Hepatocyte (in vitro differentiated cells): ENCODE data around the gene STX5. TPM values are rescaled to one million over a fixed set of nuclear protein-coding genes. Genes with fewer than 3 reads are reported as not detected.

Experiments
- DNase-seq: peaks from one replicate; pipeline ENCODE4 v3.0.0-alpha.2; 2016; ENCODE audit warnings: low spot score
- H2AFZ ChIP-seq: fragments of 200-600 bp; sonication (generic); 2 replicates; pipeline ENCODE4 v1.6.0; 2016; ENCODE audit warnings: antibody characterized with exemption, mild to moderate bottlenecking
- H3K27ac ChIP-seq: fragments of 200-600 bp; sonication (generic); 2 replicates; pipeline ENCODE4 v1.5.1; 2016; ENCODE audit warnings: mild to moderate bottlenecking
- H3K27me3 ChIP-seq: fragments of 200-600 bp; sonication (generic); 2 replicates; pipeline ENCODE4 v1.6.1; 2016
- H3K36me3 ChIP-seq: fragments of 200-600 bp; sonication (generic); replicated peaks from 2 replicates; pipeline ENCODE4 v1.5.1; 2016; ENCODE audit warnings: low read depth; ENCODE audit not compliant: insufficient read depth
- H3K4me1 ChIP-seq: fragments of 200-600 bp; sonication (generic); 2 replicates; pipeline ENCODE4 v1.5.1; 2016; ENCODE audit warnings: mild to moderate bottlenecking, moderate library complexity; ENCODE audit not compliant: insufficient read depth
- H3K4me2 ChIP-seq: fragments of 200-600 bp; sonication (generic); 2 replicates; pipeline ENCODE4 v1.6.0; 2016
- H3K4me3 ChIP-seq: fragments of 200-600 bp; sonication (generic); 2 replicates; pipeline ENCODE4 v1.5.1; 2016; ENCODE audit warnings: mild to moderate bottlenecking
- H3K79me2 ChIP-seq: fragments of 200-600 bp; sonication (generic); 2 replicates; pipeline ENCODE4 v1.6.0; 2017; ENCODE audit warnings: mild to moderate bottlenecking
- H3K9me2 ChIP-seq: fragments of 200-600 bp; sonication (generic); replicated peaks from 2 replicates; pipeline ENCODE4 v1.6.0; 2017; ENCODE audit warnings: mild to moderate bottlenecking; ENCODE audit not compliant: insufficient read depth
- H3K9me3 ChIP-seq: fragments of 200-600 bp; sonication (generic); 2 replicates; pipeline ENCODE4 v1.5.1; 2016; ENCODE audit warnings: low read depth, mild to moderate bottlenecking
- H4K20me1 ChIP-seq: fragments of 200-600 bp; sonication (generic); 2 replicates; pipeline ENCODE4 v1.6.0; 2016; ENCODE audit warnings: mild to moderate bottlenecking; ENCODE audit not compliant: insufficient read depth, poor library complexity, severe bottlenecking
- EZH2 ChIP-seq: fragments of 200-600 bp; sonication (generic); IDR thresholded peaks from 2 replicates; pipeline ENCODE4 v1.6.1; 2016; ENCODE audit warnings: antibody characterized with exemption, mild to moderate bottlenecking, borderline replicate concordance
- EZH2phosphoT487 ChIP-seq: fragments of 200-600 bp; sonication (generic); IDR thresholded peaks from one replicate; pipeline ENCODE4 v1.6.1; 2018; ENCODE audit warnings: antibody characterized with exemption, mild to moderate bottlenecking, low read depth, moderate library complexity; ENCODE audit not compliant: unreplicated experiment, severe bottlenecking
- WGBS: methylation state at CpG from one replicate; pipeline ENCODE4 v1.1.6; 2016; ENCODE audit warnings: low lambda C conversion rate; ENCODE audit errors: missing lambda C conversion rate; 5-methylcytosine and 5-hydroxymethylcytosine counted together
- polyA plus RNA-seq: library from polyadenylated mRNA; unstranded; fragments of >200 nt; fragmentation: Nextera tagmentation; extraction: Ambion mirVana; gene quantifications from 2 replicates; pipeline ENCODE4 v1.2.1, GENCODE V29; 2016
- total RNA-seq: library from RNA; depleted of rRNA; stranded (reverse); fragments of >200 nt; gene quantifications from 2 replicates; pipeline ENCODE4 v1.2.3, GENCODE V29; 2014
- TF ChIP-seq, protein P1 (sequence below): fragments of 200-600 bp; sonication (generic); IDR thresholded peaks from 2 replicates; pipeline ENCODE4 v1.5.1; 2016; ENCODE audit warnings: antibody characterized with exemption, mild to moderate bottlenecking; ENCODE audit not compliant: poor library complexity

The STX5 gene
- total and polyA plus RNA-seq, 2 experiments from 2014 or later, result 35.4 to 49.7 TPM

DNA sequence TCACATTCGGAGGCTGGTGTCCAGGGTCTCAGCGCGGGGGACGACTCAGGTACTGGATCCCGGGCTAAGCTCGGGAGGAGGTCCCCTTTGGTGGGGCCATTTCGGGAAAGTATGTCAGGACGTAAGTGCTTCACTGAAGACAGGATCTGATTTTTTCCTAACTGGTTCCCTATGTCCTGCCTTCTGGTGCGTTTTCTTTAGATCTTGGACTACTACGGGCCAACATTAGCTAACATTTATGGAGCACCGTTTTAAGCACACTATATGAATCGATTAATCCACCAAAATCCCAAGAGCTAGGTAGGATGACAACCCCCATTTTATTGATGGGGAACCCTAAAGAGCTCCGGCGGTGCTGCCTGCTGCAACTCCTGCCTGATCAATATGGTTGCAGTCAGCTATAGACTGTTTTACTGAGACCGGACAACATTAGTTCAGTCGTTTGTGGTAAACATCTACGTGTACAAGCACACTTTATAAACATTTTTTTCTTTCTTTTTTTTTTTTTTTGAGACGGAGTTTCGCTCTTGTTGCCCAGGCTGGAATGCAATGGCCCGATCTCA lies 24.6 kb upstream of the STX5 start:
- Histone ChIP-seq H3K79me2 (peaks cover 54% of the 10 kb centered on the region), H3K27me3 (no peaks in the 10 kb centered on the region), H3K4me2 (peak overlapping the region; percentile 89), H3K36me3 (peaks cover 11% of the 10 kb centered on the region), H3K4me1 (peaks cover 55% of the 10 kb centered on the region), H4K20me1 (peaks cover 28% of the 10 kb centered on the region), H3K9me3 (no peaks in the 10 kb centered on the region), H2AFZ (peak overlapping the region; percentile 84), H3K9me2 (no peaks in the 10 kb centered on the region), H3K27ac (peak overlapping the region; percentile 80), H3K4me3 (peak overlapping the region; percentile 8)
- DNase-seq, result no peak
- WGBS, result 7% methylated on average over 20 of the region's 20 CpGs
- TF ChIP-seq EZH2phosphoT487 (no peak), EZH2 (no peak)
- TF ChIP-seq, protein P1, sequence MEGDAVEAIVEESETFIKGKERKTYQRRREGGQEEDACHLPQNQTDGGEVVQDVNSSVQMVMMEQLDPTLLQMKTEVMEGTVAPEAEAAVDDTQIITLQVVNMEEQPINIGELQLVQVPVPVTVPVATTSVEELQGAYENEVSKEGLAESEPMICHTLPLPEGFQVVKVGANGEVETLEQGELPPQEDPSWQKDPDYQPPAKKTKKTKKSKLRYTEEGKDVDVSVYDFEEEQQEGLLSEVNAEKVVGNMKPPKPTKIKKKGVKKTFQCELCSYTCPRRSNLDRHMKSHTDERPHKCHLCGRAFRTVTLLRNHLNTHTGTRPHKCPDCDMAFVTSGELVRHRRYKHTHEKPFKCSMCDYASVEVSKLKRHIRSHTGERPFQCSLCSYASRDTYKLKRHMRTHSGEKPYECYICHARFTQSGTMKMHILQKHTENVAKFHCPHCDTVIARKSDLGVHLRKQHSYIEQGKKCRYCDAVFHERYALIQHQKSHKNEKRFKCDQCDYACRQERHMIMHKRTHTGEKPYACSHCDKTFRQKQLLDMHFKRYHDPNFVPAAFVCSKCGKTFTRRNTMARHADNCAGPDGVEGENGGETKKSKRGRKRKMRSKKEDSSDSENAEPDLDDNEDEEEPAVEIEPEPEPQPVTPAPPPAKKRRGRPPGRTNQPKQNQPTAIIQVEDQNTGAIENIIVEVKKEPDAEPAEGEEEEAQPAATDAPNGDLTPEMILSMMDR, result no peak

DNA sequence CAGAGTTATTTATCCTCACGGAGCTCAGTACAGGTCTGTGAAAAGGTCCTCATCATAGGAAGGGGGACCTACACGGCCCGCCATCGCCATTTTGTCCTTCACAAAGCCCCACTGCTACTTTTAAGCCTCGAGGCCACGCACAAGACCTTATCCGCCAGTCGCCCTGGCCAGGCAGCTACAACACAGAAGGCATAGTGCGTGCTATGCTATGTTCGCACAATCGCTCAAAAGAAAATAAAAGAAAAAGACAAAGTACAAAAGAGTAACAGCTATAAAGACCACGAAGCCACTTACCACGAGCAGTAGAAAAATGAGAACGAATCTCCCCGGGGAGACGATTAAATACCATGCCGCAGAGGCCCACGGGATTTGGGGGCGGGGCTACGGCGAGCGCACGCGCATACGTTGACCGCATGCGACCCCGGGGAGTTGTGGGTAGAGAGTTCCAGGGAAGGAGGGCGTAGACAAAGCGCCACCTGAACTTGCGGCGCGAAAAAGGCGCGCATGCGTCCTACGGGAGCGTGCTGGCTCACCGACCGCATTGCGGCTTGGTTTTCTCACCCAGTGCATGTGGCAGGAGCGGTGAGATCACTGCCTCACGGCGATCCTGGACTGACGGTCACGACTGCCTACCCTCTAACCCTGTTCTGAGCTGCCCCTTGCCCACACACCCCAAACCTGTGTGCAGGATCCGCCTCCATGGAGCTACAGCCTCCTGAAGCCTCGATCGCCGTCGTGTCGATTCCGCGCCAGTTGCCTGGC lies 23.9 kb upstream of the STX5 start:
- peaks cover 49% of the 10 kb centered on the region for H3K79me2 ChIP-seq
- no peaks in the 10 kb centered on the region for H3K27me3 ChIP-seq
- no peaks in the 10 kb centered on the region for H3K9me3 ChIP-seq
- peak overlapping the region; percentile 84 for H2AFZ ChIP-seq
- H3K4me1 ChIP-seq, result peaks cover 48% of the 10 kb centered on the region
- peak; percentile 99 for DNase-seq
- H3K27ac ChIP-seq, result peak overlapping the region; percentile 80
- H3K36me3 ChIP-seq, result peaks cover 11% of the 10 kb centered on the region
- peak overlapping the region; percentile 89 for H3K4me2 ChIP-seq
- peaks cover 28% of the 10 kb centered on the region for H4K20me1 ChIP-seq
- TF ChIP-seq, protein P1, result no peak
- no peak for TF ChIP-seq EZH2phosphoT487
- TF ChIP-seq EZH2, result no peak
- WGBS, result under 1% methylated on average over 54 of the region's 54 CpGs
- H3K9me2 ChIP-seq, result no peaks in the 10 kb centered on the region
- peak overlapping the region; percentile 67 for H3K4me3 ChIP-seq

DNA sequence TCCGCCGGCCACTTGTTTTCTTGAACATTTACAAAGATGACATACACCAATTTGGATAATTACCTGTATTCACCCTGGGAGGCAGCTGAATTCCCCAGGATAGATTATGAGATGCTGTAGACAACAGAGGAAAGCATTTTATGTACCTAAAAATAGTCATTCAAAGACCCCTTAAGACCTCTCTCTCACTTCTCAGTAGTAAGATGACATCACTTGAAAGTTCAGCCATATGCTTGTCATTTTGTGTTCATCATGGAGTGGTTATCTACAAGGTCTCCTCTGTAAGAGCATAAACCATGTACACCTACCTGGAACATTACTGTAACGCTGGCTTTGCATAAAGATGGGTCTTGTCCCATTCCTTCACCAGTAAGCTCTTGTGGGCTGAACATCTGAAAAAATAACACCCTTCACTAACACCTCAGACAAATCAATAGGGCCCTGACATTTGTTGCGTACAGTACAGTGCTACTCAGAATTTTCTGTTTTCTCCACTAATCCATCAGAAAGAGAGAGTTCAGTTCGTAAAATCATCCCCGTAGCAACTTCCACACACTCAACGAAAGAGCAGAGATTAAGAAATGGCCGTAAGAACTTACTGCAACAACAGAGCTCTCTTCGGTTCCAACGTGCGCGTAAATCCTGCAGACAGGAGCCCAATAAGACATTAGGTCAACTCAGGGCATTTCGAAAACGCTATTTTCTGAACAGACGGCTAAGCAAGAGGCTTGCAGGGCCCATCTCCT lies 23.1 kb upstream of the STX5 start:
- H3K4me1 ChIP-seq, result peaks cover 43% of the 10 kb centered on the region
- peaks cover 28% of the 10 kb centered on the region for H4K20me1 ChIP-seq
- H3K79me2 ChIP-seq, result peaks cover 49% of the 10 kb centered on the region
- under 1% methylated on average over 15 of the region's 15 CpGs for WGBS
- H3K36me3 ChIP-seq, result peaks cover 11% of the 10 kb centered on the region
- H3K9me3 ChIP-seq, result no peaks in the 10 kb centered on the region
- H3K9me2 ChIP-seq, result no peaks in the 10 kb centered on the region
- peak overlapping the region; percentile 26 for H3K27ac ChIP-seq
- TF ChIP-seq, protein P1, result no peak
- TF ChIP-seq EZH2phosphoT487, result no peak
- no peak overlapping the region for H2AFZ ChIP-seq
- peak overlapping the region; percentile 67 for H3K4me3 ChIP-seq
- H3K27me3 ChIP-seq, result no peaks in the 10 kb centered on the region
- peak overlapping the region; percentile 82 for H3K4me2 ChIP-seq
- no peak for DNase-seq
